ENCODE measurements around the gene CADPS. TPM values are rescaled to one million over a fixed set of nuclear protein-coding genes. Genes with fewer than 3 reads are reported as not detected.
A peak's percentile ranks its signal among the peaks of the same experiment; 100 is the strongest.

CADPS gene
- total RNA-seq, 1 experiment from 2014 or later, result not detected

DNA sequence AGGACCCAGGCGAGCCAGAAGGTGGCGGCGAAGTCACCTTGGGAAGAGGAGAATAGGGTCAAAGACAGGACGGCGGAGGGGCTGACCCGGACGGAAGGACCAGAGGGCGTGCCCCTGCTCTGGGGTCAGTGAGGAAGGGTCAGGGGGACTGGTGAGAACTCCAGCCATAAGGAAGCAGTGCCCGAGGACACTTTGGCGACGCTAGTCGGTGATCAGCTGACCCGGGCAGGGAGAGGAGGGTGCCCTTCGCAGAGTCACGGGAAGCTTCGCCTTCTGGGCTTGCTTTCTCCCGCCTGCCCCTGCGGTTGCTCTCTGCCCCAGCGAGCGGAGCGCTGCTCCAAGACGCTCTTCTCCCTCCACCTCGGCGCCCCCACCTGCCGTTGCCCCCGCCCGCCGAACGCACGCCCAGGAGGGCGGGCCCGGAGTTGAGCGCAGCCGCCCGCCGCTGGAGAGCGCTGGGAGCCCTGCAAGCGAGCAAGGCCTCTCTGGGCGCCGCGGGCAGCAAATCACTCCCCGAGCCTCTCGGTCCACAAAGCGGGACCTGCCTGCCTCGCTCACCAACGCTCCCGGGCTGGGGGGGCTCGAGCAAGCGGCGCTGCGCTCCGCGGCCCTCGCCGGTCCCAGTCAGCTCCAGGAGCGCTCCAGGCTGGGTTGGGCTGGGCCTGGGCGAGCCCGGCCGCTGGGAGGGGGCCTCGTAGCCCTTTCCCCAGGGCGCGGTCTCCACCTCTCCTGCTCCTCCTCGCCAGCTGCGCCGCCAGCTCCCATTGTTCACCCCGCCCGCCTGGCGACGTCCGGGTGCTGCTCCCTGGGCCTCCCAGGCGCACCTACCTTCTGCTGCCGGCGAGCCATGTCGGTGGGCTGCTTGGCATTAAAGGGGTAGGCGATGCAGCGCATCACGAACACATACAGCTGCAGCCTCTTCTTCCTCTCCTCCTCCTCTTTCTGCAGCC, 1.2 kb downstream of the CADPS start:
- DNase-seq (no peak), ATAC-seq (peak; percentile 24; the same call in 1 of the 2 replicates)
- Histone ChIP-seq H3K9ac (ENCODE audit: low read length) (no peak overlapping the region), H3K9me3 (ENCODE audit: low read length) (0 out of 2 replicates have a peak, but pooled peaks cover 7% of the 10 kb centered on the region), H3K4me1 (ENCODE audit: insufficient read depth, low read length) (0 out of 2 replicates have a peak, but pooled peaks cover 4% of the 10 kb centered on the region), H3K4me2 (ENCODE audit: low read length) (no peak overlapping the region), H3K27ac (ENCODE audit: low read length) (no peak overlapping the region), H3K27me3 (ENCODE audit: low read length) (peaks cover 22% of the 10 kb centered on the region; the same call in 1 of the 2 replicates), H2AFZ (ENCODE audit: low read length) (no peak overlapping the region), H3K79me2 (ENCODE audit: low read length) (no peaks in the 10 kb centered on the region), H3K36me3 (ENCODE audit: low read depth, low read length) (no peaks in the 10 kb centered on the region), H3F3A (ENCODE audit: low read length, unreplicated experiment) (no peaks in the 10 kb centered on the region), H4K20me1 (ENCODE audit: low read length) (no peaks in the 10 kb centered on the region), H3K9me2 (replicated peaks; ENCODE audit: low read length) (no peaks in the 10 kb centered on the region), H3K4me3 (ENCODE audit: low read length) (no peak overlapping the region)
- intact Hi-C loops (cut with micrococcal nuclease), result no loop called here
- no peak for TF ChIP-seq EZH2 (IDR thresholded peaks at IDR 0.05; ENCODE audit: low read length, unreplicated experiment)
- TF ChIP-seq, protein P1, sequence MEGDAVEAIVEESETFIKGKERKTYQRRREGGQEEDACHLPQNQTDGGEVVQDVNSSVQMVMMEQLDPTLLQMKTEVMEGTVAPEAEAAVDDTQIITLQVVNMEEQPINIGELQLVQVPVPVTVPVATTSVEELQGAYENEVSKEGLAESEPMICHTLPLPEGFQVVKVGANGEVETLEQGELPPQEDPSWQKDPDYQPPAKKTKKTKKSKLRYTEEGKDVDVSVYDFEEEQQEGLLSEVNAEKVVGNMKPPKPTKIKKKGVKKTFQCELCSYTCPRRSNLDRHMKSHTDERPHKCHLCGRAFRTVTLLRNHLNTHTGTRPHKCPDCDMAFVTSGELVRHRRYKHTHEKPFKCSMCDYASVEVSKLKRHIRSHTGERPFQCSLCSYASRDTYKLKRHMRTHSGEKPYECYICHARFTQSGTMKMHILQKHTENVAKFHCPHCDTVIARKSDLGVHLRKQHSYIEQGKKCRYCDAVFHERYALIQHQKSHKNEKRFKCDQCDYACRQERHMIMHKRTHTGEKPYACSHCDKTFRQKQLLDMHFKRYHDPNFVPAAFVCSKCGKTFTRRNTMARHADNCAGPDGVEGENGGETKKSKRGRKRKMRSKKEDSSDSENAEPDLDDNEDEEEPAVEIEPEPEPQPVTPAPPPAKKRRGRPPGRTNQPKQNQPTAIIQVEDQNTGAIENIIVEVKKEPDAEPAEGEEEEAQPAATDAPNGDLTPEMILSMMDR (conservative IDR thresholded peaks at IDR 0.05; ENCODE audit: low read depth, low read length), result no peak
- no peak for TF ChIP-seq EZH2phosphoT487 (IDR thresholded peaks at IDR 0.05; ENCODE audit: borderline replicate concordance, low read length)
- BruUV-seq (replicated peaks), result no TSS peak
- ChIA-PET POLR2A (ENCODE audit: unreplicated experiment) (no interaction called here), CTCF (no interaction called here)

DNA sequence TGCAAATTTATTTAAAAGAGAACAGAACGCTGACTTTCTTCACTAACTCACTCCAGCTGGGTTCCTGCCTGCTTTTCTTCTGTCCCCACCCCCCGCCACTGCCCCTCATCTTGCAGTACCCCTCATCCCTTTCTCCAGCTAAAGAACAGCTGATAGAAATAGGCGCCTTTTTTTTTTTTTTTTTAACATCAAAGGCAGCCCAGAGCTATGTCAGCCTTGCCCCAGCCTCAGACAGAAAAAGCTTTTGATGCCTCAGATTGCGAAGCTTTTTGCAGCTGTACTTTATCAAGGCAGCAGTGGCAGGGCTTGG, 1.8 kb downstream of the CADPS start:
- ATAC-seq, result no peak
- Histone ChIP-seq H3K4me1 (ENCODE audit: insufficient read depth, low read length) (0 out of 2 replicates have a peak, but pooled peaks cover 4% of the 10 kb centered on the region), H4K20me1 (ENCODE audit: low read length) (no peaks in the 10 kb centered on the region), H3K27ac (ENCODE audit: low read length) (no peak overlapping the region), H3K27me3 (ENCODE audit: low read length) (peaks cover 22% of the 10 kb centered on the region; the same call in 1 of the 2 replicates), H3K9ac (ENCODE audit: low read length) (no peak overlapping the region), H3K36me3 (ENCODE audit: low read depth, low read length) (no peaks in the 10 kb centered on the region), H3F3A (ENCODE audit: low read length, unreplicated experiment) (no peaks in the 10 kb centered on the region), H3K9me2 (replicated peaks; ENCODE audit: low read length) (no peaks in the 10 kb centered on the region), H3K4me2 (ENCODE audit: low read length) (no peak overlapping the region), H3K4me3 (ENCODE audit: low read length) (no peak overlapping the region), H3K9me3 (ENCODE audit: low read length) (0 out of 2 replicates have a peak, but pooled peaks cover 7% of the 10 kb centered on the region), H3K79me2 (ENCODE audit: low read length) (no peaks in the 10 kb centered on the region), H2AFZ (ENCODE audit: low read length) (no peak overlapping the region)
- DNase-seq, result no peak
- TF ChIP-seq EZH2 (IDR thresholded peaks at IDR 0.05; ENCODE audit: low read length, unreplicated experiment) (no peak), EZH2phosphoT487 (IDR thresholded peaks at IDR 0.05; ENCODE audit: borderline replicate concordance, low read length) (no peak)
- TF ChIP-seq, protein P1 (conservative IDR thresholded peaks at IDR 0.05; ENCODE audit: low read depth, low read length), result no peak
- BruUV-seq (replicated peaks), result no TSS peak
- CTCF ChIA-PET, result interaction anchor here (0.6 kb wide), 1 partner anchor 18 kb away, joined by 9 read pairs; no protein-coding TSS in a partner anchor
- intact Hi-C loops (cut with micrococcal nuclease), result no loop called here
- POLR2A ChIA-PET (ENCODE audit: unreplicated experiment), result no interaction called here

DNA sequence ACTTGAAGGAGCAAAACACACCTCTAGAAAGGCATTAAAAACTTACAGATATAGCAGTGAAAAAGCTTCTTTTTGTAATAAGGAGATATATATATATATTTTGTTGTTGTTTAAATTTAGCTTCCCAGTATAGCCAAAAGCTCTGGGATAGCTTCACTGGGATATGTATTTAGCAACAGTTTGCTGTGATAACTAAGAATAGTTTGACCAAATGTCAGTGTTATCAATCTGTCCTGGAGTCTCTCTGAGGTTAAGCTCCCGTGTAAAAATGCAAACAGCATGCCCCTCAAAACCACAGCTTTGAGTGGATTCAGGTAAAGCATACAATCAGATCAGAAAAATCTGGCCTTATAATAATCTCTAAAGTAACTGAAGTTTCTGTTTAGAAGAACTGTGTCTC, 2.9 kb downstream of the CADPS start:
- H3K27ac ChIP-seq (ENCODE audit: low read length), result no peak overlapping the region
- intact Hi-C loops (cut with micrococcal nuclease), result no loop called here
- 0 out of 2 replicates have a peak, but pooled peaks cover 4% of the 10 kb centered on the region for H3K4me1 ChIP-seq (ENCODE audit: insufficient read depth, low read length)
- no peak overlapping the region for H3K9ac ChIP-seq (ENCODE audit: low read length)
- no peak overlapping the region for H2AFZ ChIP-seq (ENCODE audit: low read length)
- no peak overlapping the region for H3K4me2 ChIP-seq (ENCODE audit: low read length)
- no peaks in the 10 kb centered on the region for H3F3A ChIP-seq (ENCODE audit: low read length, unreplicated experiment)
- ATAC-seq, result no peak
- no peak overlapping the region for H3K4me3 ChIP-seq (ENCODE audit: low read length)
- H3K27me3 ChIP-seq (ENCODE audit: low read length), result peaks cover 22% of the 10 kb centered on the region; the same call in 1 of the 2 replicates
- POLR2A ChIA-PET (ENCODE audit: unreplicated experiment), result no interaction called here
- no peak for DNase-seq
- H3K79me2 ChIP-seq (ENCODE audit: low read length), result no peaks in the 10 kb centered on the region
- CTCF ChIA-PET, result no interaction called here
- no peaks in the 10 kb centered on the region for H3K9me2 ChIP-seq (replicated peaks; ENCODE audit: low read length)
- TF ChIP-seq, protein P1 (conservative IDR thresholded peaks at IDR 0.05; ENCODE audit: low read depth, low read length), result no peak
- TF ChIP-seq EZH2 (IDR thresholded peaks at IDR 0.05; ENCODE audit: low read length, unreplicated experiment) (no peak), EZH2phosphoT487 (IDR thresholded peaks at IDR 0.05; ENCODE audit: borderline replicate concordance, low read length) (no peak)
- H3K9me3 ChIP-seq (ENCODE audit: low read length), result 0 out of 2 replicates have a peak, but pooled peaks cover 7% of the 10 kb centered on the region
- H3K36me3 ChIP-seq (ENCODE audit: low read depth, low read length), result no peaks in the 10 kb centered on the region
- BruUV-seq (replicated peaks), result no TSS peak
- no peaks in the 10 kb centered on the region for H4K20me1 ChIP-seq (ENCODE audit: low read length)
